VCaP (cell line): ENCODE results near the gene MALAT1.

Experiments used
- H3K27ac ChIP-seq: fragments of 450-650 bp; 2 replicates; pipeline ENCODE4 v1.5.1; 2017
- CTCF ChIP-seq: fragments of 450-650 bp; conservative IDR thresholded peaks from 2 replicates; pipeline ENCODE4 v1.5.1; 2017; ENCODE audit warnings: mild to moderate bottlenecking, moderate library complexity

MALAT1 gene

GRCh38 chr11:65467306-65467705 lies 31.5 kb upstream of the MALAT1 start:
- peak overlapping the region; percentile 69 for H3K27ac ChIP-seq
- TF ChIP-seq CTCF, result peak; percentile 24; the same call in 1 of the 2 replicates

- peak; percentile 100 for TF ChIP-seq CTCF
Measured at GRCh38 chr11:65468874-65469333, 29.9 kb upstream of the MALAT1 start.

GRCh38 chr11:65470433-65471049 lies 28.3 kb upstream of the MALAT1 start:
- H3K27ac ChIP-seq, result peak overlapping the region; percentile 69
- no peak for TF ChIP-seq CTCF

More at GRCh38 chr11:65468874-65469333, 29.9 kb upstream of the MALAT1 start:
- H3K27ac ChIP-seq, result peak overlapping the region; percentile 69

DNA sequence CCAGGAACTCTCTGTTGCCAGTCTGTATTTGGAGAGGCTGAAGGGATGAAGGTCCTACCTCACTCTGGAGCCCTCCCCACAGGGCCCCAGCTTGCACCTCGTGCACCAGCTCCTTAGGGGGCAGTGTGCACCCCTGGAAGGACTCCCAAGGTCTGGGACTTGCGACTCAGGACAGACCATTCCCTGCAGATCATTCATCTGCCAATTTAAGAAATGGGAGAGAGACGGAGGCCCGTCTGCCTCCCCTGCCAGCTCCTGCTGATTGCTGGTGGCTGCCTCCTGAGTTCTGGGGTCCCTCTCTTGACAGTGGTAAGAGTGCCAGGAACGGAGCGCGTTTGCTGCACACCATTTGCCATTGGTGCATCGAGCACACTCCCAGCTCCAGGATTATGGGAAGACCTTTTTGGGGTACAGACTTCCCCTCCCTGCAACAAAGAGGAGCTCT lies 27.4 kb upstream of the MALAT1 start:
- TF ChIP-seq CTCF, result peak; percentile 60
- peak overlapping the region; percentile 69 for H3K27ac ChIP-seq

DNA sequence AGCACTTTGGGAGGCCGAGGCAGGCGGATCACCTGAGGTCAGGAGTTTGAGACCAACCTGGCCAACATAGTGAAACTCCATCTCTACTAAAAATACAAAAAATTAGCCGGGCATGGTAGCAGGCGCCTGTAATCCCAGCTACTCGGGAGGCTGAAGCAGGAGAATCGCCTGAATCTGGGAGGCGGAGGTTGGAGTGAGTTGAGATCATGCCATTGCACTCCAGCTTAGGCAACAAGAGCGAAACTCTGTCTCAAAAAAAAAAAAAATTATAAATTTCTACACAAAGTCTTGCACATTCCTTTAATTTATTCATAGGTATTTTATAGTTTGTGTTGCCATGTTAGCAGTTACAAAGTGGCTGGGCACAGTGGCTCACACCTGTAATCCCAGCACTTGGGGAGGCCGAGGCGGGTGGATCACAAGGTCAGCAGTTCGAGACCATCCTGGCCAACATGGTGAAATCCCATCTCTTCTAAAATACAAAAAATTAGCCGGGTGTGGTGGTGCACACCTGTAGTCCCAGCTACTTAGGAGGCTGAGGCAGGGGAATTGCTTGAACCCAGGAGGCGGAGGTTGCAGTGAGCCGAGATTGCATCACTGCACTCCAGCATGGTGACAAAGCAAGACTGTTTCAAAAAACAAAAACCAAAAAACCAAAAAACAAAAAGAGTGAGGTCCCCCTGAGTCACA lies 26.1 kb upstream of the MALAT1 start:
- peak overlapping the region; percentile 69 for H3K27ac ChIP-seq

DNA sequence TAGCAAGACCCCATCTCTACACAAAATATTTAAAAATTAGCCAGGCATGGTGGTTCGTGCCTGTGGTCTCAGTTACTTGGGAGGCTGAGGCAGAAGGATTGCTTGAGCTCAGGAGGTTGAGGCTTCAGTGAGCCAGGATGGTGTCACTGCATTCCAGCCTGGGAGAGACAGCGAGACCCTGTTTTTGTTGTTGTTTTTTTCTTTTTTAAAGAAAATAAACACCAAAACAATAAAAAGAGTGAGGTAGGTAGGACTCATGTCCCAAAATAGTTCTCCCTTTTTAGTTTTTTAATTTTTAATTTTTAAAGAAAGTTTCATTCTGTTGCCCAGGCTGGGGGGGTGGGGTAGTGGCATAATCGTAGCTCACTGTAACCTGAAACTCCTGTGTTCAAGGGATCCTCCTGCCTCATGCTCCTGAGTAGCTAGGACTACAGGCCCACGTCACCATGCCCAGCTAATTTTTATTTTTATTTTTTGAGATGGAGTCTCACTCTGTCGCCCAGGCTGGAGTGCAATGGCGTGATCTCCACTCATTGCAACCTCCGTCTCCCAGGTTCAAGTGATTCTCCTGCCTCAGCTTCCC lies 25.5 kb upstream of the MALAT1 start:
- H3K27ac ChIP-seq, result peak overlapping the region; percentile 69
- no peak for TF ChIP-seq CTCF

DNA sequence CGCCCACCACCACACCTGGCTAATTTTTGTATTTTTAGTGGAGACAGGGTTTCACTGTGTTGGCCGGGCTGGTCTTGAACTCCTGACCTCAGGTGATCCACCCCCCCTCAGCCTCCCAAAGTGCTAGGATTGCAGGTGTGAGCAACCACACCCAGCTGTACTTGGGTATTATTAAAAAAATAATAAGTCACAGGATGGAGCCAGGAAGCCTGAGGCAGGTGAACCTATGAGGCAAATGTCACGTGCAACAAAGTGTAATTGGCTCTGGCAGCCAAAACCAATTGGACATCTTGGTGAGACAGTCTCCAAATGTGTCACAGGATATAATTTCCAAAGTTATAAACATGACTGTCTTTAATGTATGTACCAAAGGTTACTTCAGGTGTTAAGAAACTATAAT lies 24.0 kb upstream of the MALAT1 start:
- no peak for TF ChIP-seq CTCF
- H3K27ac ChIP-seq, result no peak overlapping the region

DNA sequence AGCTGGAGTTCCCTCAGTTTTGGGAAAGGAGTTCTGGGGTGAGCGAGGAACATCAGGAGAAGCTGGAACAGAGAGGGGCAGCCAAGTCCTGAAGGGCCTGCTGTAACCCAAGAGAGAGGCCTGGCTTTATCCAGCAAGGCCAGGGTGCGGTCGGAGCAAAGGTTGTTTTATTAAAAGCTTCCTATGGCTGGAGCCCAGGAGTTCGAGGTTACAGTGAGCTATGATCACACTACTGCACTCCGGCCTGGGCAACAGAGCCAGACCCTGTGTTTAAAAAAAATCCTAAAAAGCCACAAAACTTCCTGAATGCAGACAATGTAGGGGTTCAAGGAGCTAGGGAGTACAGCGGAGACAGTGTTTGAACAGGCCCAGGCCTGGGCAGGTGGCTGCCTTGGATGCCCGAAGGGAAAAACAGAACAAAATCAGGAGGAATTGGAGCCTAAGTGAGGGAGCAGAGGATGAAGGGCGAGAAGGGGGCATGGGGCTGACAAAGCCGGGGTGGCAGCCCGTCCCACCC lies 22.2 kb upstream of the MALAT1 start:
- no peak for TF ChIP-seq CTCF
- peak overlapping the region; percentile 99 for H3K27ac ChIP-seq
